ENCODE results near the gene ST3GAL3. TPM values are rescaled to one million over a fixed set of nuclear protein-coding genes. Genes with fewer than 3 reads are reported as not detected.

Gene ST3GAL3
- total RNA-seq, 1 experiment from 2014 or later = 26.0 TPM

DNA sequence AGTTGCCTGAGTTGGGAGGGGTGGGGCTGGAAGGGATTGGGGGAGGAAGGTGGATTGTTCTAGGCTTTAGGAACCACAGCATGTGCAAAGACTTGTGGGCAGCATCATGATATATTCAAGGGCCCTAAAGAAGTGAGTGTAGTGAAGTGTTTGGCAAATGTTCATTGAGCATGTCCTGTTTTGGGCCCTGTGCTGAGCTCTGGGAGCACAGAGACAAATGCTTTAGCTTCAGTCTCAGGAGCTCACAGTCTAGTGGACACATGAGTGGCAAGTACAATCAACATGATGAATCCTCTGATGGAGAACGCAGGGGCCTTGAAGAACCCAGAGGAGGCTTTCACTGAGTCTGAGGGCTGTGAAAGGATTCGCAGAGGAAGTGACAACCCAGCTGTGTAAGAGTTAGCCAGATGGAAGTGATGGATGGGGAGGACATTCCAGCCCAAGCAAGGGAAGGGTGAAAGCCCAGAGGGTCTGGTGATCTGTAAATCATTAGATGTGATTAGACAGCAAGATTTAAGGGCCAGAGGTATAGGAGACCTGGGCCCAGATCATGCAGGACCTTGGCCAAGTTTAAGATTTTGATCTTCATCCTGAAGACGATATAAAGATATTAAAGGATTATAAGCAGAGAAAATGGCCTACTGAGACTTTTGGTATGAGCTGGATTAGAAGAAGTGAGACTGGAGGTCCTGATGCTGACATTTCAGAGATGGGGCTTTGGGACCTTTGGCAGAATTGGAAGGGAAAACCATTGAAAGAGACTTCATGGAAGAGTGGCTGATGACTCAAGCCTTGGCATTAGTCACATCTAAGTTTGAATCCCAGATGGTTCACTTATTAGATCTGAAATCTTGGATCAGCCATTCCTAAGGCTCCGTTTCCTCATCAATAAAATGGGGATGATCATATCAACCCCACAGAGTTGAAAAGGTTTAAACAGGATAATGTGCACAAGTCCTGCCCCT, 244.0 kb downstream of the ST3GAL3 start:
- intact Hi-C loops (cut with micrococcal nuclease; ENCODE audit: unreplicated experiment) (no loop called here), in situ Hi-C loops (cut with HindIII; ENCODE audit: low pct_unique_long_range_greater_than_20kb, low sequenced_read_pairs) (no loop called here)
- Histone ChIP-seq H3K4me1 (ENCODE audit: control insufficient read depth, insufficient read depth, low read length) (peaks cover 12% of the 10 kb centered on the region), H3K4me3 (ENCODE audit: low read depth in 2 of 2, low read length in 2 of 2) (no peak overlapping the region), H3K36me3 (ENCODE audit: control insufficient read depth, insufficient read depth, low read length) (peaks cover 4% of the 10 kb centered on the region; the same call in 1 of the 2 replicates), H3K9me3 (ENCODE audit: control insufficient read depth, insufficient read depth, low read depth, low read length) (no peaks in the 10 kb centered on the region), H3K27ac (ENCODE audit: low read length) (no peak overlapping the region), H3K27me3 (ENCODE audit: control insufficient read depth, insufficient read depth, low read length) (no peaks in the 10 kb centered on the region)
- DNase-seq (ENCODE audit: low read depth, low spot score) (no peak), ATAC-seq (no peak)
- TF ChIP-seq, protein P1, sequence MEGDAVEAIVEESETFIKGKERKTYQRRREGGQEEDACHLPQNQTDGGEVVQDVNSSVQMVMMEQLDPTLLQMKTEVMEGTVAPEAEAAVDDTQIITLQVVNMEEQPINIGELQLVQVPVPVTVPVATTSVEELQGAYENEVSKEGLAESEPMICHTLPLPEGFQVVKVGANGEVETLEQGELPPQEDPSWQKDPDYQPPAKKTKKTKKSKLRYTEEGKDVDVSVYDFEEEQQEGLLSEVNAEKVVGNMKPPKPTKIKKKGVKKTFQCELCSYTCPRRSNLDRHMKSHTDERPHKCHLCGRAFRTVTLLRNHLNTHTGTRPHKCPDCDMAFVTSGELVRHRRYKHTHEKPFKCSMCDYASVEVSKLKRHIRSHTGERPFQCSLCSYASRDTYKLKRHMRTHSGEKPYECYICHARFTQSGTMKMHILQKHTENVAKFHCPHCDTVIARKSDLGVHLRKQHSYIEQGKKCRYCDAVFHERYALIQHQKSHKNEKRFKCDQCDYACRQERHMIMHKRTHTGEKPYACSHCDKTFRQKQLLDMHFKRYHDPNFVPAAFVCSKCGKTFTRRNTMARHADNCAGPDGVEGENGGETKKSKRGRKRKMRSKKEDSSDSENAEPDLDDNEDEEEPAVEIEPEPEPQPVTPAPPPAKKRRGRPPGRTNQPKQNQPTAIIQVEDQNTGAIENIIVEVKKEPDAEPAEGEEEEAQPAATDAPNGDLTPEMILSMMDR (IDR thresholded peaks at IDR 0.05) = no peak
- TF ChIP-seq POLR2AphosphoS5 (IDR thresholded peaks at IDR 0.05; ENCODE audit: low read depth, low read length) (no peak), TCF7L2 (IDR thresholded peaks at IDR 0.05; ENCODE audit: low read depth, low read length) (no peak), SIN3A (IDR thresholded peaks at IDR 0.05; ENCODE audit: borderline replicate concordance, insufficient read depth, low read depth, low read length) (no peak)
- TF ChIP-seq, protein P2, sequence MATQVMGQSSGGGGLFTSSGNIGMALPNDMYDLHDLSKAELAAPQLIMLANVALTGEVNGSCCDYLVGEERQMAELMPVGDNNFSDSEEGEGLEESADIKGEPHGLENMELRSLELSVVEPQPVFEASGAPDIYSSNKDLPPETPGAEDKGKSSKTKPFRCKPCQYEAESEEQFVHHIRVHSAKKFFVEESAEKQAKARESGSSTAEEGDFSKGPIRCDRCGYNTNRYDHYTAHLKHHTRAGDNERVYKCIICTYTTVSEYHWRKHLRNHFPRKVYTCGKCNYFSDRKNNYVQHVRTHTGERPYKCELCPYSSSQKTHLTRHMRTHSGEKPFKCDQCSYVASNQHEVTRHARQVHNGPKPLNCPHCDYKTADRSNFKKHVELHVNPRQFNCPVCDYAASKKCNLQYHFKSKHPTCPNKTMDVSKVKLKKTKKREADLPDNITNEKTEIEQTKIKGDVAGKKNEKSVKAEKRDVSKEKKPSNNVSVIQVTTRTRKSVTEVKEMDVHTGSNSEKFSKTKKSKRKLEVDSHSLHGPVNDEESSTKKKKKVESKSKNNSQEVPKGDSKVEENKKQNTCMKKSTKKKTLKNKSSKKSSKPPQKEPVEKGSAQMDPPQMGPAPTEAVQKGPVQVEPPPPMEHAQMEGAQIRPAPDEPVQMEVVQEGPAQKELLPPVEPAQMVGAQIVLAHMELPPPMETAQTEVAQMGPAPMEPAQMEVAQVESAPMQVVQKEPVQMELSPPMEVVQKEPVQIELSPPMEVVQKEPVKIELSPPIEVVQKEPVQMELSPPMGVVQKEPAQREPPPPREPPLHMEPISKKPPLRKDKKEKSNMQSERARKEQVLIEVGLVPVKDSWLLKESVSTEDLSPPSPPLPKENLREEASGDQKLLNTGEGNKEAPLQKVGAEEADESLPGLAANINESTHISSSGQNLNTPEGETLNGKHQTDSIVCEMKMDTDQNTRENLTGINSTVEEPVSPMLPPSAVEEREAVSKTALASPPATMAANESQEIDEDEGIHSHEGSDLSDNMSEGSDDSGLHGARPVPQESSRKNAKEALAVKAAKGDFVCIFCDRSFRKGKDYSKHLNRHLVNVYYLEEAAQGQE (IDR thresholded peaks at IDR 0.05; ENCODE audit: insufficient read depth in 1 of 2, low read depth in 2 of 2, low read length in 1 of 2) = no peak
- BruUV-seq (replicated peaks) = TSS peak; percentile 47
- ChIA-PET CTCF (interaction anchor here (0.6 to 0.7 kb wide), 2 partner anchors 16 to 185 kb away, joined by 4 to 6 read pairs; no protein-coding TSS in a partner anchor), POLR2A (no interaction called here)

DNA sequence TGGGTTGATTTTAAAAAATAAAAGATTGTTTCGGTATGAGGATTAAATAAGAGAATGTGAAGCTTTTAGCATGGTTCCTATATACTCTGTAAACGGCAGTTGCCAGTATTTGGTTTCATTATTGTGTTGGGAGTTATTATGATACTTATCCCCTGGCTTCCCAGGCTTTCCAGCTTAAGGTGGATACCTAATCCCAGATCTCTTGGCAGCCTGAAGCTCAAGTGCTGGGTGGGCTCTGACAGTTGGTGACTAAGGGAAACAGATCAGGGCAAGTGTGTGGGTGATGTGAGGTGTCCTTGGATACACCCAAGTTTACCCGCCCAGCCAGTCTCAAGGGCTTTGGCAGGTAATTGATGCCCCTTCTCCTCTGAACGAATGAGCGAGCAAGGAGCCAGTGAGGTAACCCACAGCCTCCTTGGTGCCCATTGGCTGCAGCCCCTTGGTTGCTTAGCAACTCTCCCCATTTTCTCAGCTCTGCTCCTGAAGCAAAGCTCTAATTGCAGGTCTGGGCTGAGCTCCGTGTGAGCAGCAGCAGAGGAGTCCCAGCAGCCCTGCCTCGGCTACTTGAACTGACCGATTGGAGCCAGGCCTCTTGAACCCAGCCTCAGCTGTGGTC, 245.5 kb downstream of the ST3GAL3 start:
- intact Hi-C loops (cut with micrococcal nuclease; ENCODE audit: unreplicated experiment) (no loop called here), in situ Hi-C loops (cut with HindIII; ENCODE audit: low pct_unique_long_range_greater_than_20kb, low sequenced_read_pairs) (no loop called here)
- DNase-seq (ENCODE audit: low read depth, low spot score) = no peak
- POLR2A ChIA-PET = interaction anchor here (0.6 kb wide), 1 partner anchor 224 kb away, joined by 4 read pairs; no protein-coding TSS in a partner anchor
- Histone ChIP-seq H3K27me3 (ENCODE audit: control insufficient read depth, insufficient read depth, low read length) (no peaks in the 10 kb centered on the region), H3K4me1 (ENCODE audit: control insufficient read depth, insufficient read depth, low read length) (peaks cover 8% of the 10 kb centered on the region), H3K4me3 (ENCODE audit: low read depth in 2 of 2, low read length in 2 of 2) (no peak overlapping the region), H3K27ac (ENCODE audit: low read length) (no peak overlapping the region), H3K9me3 (ENCODE audit: control insufficient read depth, insufficient read depth, low read depth, low read length) (no peaks in the 10 kb centered on the region), H3K36me3 (ENCODE audit: control insufficient read depth, insufficient read depth, low read length) (no peaks in the 10 kb centered on the region)
- no peak for ATAC-seq
- no peak for TF ChIP-seq TCF7L2 (IDR thresholded peaks at IDR 0.05; ENCODE audit: low read depth, low read length)
- TF ChIP-seq POLR2AphosphoS5 (IDR thresholded peaks at IDR 0.05; ENCODE audit: low read depth, low read length) = no peak
- TF ChIP-seq, protein P1 (IDR thresholded peaks at IDR 0.05) = no peak
- CTCF ChIA-PET = interaction anchor here (1.2 kb wide), 1 partner anchor 18 kb away, joined by 3 read pairs; no protein-coding TSS in a partner anchor
- BruUV-seq (replicated peaks) = no TSS peak
